ENCODE results near the gene NDUFA3.

NDUFA3 gene

DNA sequence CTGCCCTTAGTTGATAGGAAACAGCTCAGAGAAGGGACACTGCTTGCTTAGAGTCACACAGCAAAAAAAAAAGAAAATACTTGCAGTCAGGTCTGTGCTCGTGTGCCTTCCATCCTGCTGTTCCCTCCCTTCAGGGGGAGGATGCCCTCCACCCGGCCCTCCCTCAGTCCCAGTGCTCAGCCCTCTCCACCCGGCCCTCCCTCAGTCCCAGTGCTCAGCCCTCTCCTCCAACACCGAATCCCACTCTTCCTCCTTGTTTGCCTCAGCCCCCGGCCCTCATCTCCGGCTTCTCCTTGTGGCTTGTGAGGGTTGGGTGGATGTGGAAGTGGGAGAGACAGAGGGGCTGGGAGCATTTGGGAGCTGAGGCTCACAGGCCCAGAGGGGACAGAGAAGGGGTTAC, 7.0 kb downstream of the NDUFA3 start:
- Histone ChIP-seq H3K36me3 (replicated peaks) (peaks cover 62% of the 10 kb centered on the region), H3K27me3 (replicated peaks) (no peaks in the 10 kb centered on the region), H3K27ac (no peak overlapping the region), H3K4me3 (ENCODE audit: low read depth, low read length) (no peak overlapping the region)
- in situ Hi-C loops (cut with HindIII; ENCODE audit: low pct_ligation_motif_present, low sequenced_read_pairs) = no loop called here
- TF ChIP-seq, protein P1, sequence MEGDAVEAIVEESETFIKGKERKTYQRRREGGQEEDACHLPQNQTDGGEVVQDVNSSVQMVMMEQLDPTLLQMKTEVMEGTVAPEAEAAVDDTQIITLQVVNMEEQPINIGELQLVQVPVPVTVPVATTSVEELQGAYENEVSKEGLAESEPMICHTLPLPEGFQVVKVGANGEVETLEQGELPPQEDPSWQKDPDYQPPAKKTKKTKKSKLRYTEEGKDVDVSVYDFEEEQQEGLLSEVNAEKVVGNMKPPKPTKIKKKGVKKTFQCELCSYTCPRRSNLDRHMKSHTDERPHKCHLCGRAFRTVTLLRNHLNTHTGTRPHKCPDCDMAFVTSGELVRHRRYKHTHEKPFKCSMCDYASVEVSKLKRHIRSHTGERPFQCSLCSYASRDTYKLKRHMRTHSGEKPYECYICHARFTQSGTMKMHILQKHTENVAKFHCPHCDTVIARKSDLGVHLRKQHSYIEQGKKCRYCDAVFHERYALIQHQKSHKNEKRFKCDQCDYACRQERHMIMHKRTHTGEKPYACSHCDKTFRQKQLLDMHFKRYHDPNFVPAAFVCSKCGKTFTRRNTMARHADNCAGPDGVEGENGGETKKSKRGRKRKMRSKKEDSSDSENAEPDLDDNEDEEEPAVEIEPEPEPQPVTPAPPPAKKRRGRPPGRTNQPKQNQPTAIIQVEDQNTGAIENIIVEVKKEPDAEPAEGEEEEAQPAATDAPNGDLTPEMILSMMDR (IDR thresholded peaks at IDR 0.05; ENCODE audit: low read depth, low read length, missing control alignments) = no peak
- no peak for DNase-seq

DNA sequence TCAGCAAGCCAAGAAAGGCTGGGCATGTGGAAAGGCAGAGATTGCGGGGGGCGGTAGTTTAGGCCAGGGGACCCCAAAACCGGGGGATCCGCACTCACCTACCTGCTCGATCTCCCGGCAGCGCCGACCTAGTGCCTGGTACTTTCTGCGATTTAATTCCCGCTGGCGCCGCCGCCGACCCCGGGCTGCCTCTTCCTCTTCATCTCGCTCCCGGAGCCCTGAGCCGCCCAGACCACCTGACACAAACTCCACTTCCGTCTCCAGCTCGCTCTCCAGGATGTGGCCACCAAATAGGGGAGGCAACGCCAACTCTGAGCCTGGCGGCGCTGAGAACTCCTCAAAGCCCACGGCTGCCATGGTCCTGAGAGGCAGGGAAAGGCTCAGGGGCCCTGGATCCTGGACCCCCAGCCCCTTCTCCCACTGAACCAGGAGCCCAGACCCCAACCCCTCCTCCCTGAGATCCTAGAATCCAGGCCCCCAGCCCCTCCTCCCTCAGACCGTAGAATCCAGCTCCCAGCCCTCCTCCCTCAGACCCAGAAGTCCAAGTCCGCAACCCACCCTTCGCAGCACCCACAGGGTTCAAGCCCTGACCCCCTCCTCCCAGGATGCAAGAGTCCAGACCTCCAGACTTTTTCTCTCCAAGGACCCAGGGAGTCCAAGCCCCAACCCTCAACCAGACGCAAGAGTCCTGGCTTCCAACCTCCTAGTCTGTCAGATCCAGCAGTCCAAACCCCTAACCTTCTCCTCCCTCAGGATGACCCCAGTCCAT, 11.9 kb downstream of the NDUFA3 start:
- Histone ChIP-seq H3K4me3 (ENCODE audit: low read depth, low read length) (peak overlapping the region; percentile 90), H3K36me3 (replicated peaks) (peaks cover 28% of the 10 kb centered on the region), H3K27me3 (replicated peaks) (no peaks in the 10 kb centered on the region), H3K27ac (peak overlapping the region; percentile 91)
- DNase-seq = peak; percentile 36
- TF ChIP-seq, protein P1 (IDR thresholded peaks at IDR 0.05; ENCODE audit: low read depth, low read length, missing control alignments) = no peak
- in situ Hi-C loops (cut with HindIII; ENCODE audit: low pct_ligation_motif_present, low sequenced_read_pairs) = no loop called here

DNA sequence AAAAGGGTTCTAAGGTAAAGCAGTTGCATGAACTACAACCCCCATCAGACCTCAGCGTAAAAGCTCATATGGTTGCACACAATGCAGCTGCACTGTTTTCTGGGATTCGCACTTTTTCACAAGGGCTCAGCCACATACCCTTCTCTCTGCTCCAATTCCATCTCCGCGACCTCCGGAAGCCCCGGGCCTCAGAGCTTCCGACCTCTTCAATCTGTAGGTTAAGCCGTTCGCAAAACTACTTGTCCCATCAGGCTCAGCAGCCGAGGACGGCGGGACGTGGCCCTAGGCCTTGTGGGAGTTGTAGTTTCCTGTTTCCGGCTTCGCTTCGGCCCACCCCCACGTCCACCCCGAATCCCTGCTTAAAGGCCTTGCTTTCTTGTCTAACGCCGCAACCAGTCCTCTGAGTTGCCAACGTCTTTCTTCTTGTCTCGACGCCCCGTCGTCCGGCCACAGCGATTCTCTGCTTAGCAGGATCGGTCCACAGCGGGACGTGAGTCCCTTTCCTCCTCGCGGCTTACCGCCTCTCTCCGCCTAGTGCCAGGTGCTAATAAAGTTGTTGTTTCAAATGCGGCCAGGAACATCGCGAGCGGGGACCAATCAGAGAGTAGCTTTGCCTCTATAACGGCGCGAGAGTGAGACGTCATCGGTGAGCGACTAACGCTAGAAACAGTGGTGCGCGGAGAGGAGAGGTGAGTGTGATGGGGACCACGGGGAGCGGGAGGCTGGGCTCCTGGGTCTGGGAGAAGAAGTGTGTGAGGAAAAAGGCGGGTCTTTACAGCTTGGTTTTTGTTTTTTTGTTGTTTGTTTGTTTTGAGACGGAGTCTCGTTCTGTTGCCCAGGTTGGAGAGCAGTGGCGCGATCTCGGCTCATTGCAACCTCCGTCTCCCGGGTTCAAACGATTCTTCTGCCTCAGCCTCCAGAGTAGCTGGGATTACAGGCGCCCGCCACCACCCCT, 12.7 kb downstream of the NDUFA3 start, which contains the start of the genes PRPF31 and TFPT:
Gene PRPF31, plus strand, starts transcription at position 646 of the 955 bp plus-strand sequence. CDS start 2,525 bp downstream, outside the sequence.
Gene TFPT, minus strand, starts transcription at position 549 of the 955 bp plus-strand sequence. Its CDS starts 388 bp downstream, at position 161.
- DNase-seq = peak; percentile 99
- TF ChIP-seq, protein P1 (IDR thresholded peaks at IDR 0.05; ENCODE audit: low read depth, low read length, missing control alignments) = no peak
- in situ Hi-C loops (cut with HindIII; ENCODE audit: low pct_ligation_motif_present, low sequenced_read_pairs) = no loop called here
- Histone ChIP-seq H3K36me3 (replicated peaks) (peaks cover 30% of the 10 kb centered on the region), H3K4me3 (ENCODE audit: low read depth, low read length) (peak within 1 kb of the TSS; percentile 90), H3K27ac (peak within 1 kb of the TSS; percentile 91), H3K27me3 (replicated peaks) (no peaks in the 10 kb centered on the region)

DNA sequence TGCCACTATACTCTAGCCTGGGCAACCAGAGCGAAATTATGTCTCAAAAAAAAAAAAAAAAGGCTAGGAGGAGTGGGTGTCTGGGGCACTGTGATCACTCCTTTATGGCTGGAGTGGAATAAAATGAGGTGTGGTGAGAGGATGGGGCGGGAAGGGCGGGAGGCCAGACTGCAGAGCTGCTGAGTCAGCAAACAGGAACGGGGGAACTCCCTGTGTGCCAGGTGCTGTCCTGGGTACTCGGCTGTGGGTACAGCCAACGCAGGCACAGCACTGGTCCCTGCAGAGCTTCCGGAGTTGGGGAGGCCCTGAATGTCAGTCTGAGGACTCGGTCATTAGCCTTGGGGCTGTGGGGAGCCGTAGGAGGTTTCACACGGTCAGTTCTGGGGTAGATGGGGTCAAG, 18.6 kb downstream of the NDUFA3 start:
- peaks cover 56% of the 10 kb centered on the region for H3K36me3 ChIP-seq (replicated peaks)
- DNase-seq = no peak
- H3K27me3 ChIP-seq (replicated peaks) = no peaks in the 10 kb centered on the region
- in situ Hi-C loops (cut with HindIII; ENCODE audit: low pct_ligation_motif_present, low sequenced_read_pairs) = no loop called here
- TF ChIP-seq, protein P1 (IDR thresholded peaks at IDR 0.05; ENCODE audit: low read depth, low read length, missing control alignments) = no peak
- no peak overlapping the region for H3K4me3 ChIP-seq (ENCODE audit: low read depth, low read length)
- no peak overlapping the region for H3K27ac ChIP-seq

DNA sequence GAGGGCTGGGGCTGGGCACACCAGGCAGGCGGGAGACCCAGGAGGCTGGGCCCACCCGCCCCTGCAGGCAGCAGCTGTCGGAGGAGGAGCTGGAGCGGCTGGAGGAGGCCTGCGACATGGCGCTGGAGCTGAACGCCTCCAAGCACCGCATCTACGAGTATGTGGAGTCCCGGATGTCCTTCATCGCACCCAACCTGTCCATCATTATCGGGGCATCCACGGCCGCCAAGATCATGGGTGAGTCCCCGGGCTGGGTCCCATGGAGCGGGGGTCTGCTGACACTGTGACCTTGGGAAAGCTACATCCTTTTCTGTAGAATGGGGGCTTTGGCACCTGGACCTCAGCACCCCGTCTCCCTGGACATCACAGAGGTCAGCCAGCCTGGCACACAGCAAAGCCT, 21.0 kb downstream of the NDUFA3 start:
- Histone ChIP-seq H3K36me3 (replicated peaks) (peaks cover 63% of the 10 kb centered on the region), H3K27me3 (replicated peaks) (no peaks in the 10 kb centered on the region), H3K4me3 (ENCODE audit: low read depth, low read length) (no peak overlapping the region), H3K27ac (no peak overlapping the region)
- no peak for DNase-seq
- TF ChIP-seq, protein P1 (IDR thresholded peaks at IDR 0.05; ENCODE audit: low read depth, low read length, missing control alignments) = no peak
- in situ Hi-C loops (cut with HindIII; ENCODE audit: low pct_ligation_motif_present, low sequenced_read_pairs) = no loop called here
